Ishikawa (cell line): ENCODE data around the gene MEG3.

ENCODE experiments used
- CEBPB ChIP-seq: IDR thresholded peaks from 2 replicates; pipeline ENCODE4 v1.6.1; 2012
- CREB1 ChIP-seq: IDR thresholded peaks from 2 replicates; pipeline ENCODE4 v1.6.1; 2012; ENCODE audit warnings: low read depth
- EGR1 ChIP-seq: IDR thresholded peaks from 2 replicates; pipeline ENCODE4 v1.6.1; 2012
- EP300 ChIP-seq: IDR thresholded peaks from 2 replicates; pipeline ENCODE4 v1.6.1; 2012; ENCODE audit warnings: borderline replicate concordance
- FOXM1 ChIP-seq: IDR thresholded peaks from 2 replicates; pipeline ENCODE4 v1.6.1; 2012; ENCODE audit warnings: low read depth, borderline replicate concordance
- MAX ChIP-seq: IDR thresholded peaks from 2 replicates; pipeline ENCODE4 v1.6.1; 2012
- NFIC ChIP-seq: IDR thresholded peaks from 2 replicates; pipeline ENCODE4 v1.6.1; 2012
- RAD21 ChIP-seq: IDR thresholded peaks from 2 replicates; pipeline ENCODE4 v1.6.1; 2012; ENCODE audit warnings: low read depth
- TAF1 ChIP-seq: IDR thresholded peaks from 2 replicates; pipeline ENCODE4 v1.6.1; 2012; ENCODE audit warnings: low read depth, mild to moderate bottlenecking
- TCF12 ChIP-seq: IDR thresholded peaks from 2 replicates; pipeline ENCODE4 v1.6.1; 2012; ENCODE audit warnings: low read depth
- TEAD4 ChIP-seq: IDR thresholded peaks from 2 replicates; pipeline ENCODE4 v1.6.1; 2012
- YY1 ChIP-seq: IDR thresholded peaks from 2 replicates; pipeline ENCODE4 v1.6.1; 2012; ENCODE audit warnings: low read depth
- ZBTB7A ChIP-seq: IDR thresholded peaks from 2 replicates; pipeline ENCODE4 v1.6.1; 2012; ENCODE audit warnings: low read depth
- TF ChIP-seq, protein P1 (sequence below): IDR thresholded peaks from 2 replicates; pipeline ENCODE4 v1.6.1; 2012; ENCODE audit warnings: low read depth, mild to moderate bottlenecking
- TF ChIP-seq, protein P2 (sequence below): IDR thresholded peaks from 2 replicates; pipeline ENCODE4 v1.6.1; 2012

The MEG3 gene

DNA sequence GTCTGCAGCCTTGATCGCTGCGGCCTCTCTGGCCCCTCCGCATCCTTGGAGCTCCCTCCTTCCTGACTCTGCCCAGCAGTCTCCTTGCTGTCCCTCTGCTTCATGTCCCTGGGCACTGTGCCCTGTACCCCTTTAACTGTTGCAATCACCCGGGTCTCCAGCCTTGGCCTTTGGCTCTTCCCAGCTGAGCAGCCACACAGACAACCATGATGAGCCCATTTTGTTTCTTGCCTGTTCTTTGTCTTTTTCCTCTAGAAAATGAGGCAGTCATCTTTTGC is 40.6 kb upstream of the MEG3 start:
- TF ChIP-seq NFIC (no peak), TAF1 (no peak), EGR1 (no peak), EP300 (no peak), TEAD4 (no peak), YY1 (no peak)
- TF ChIP-seq, protein P1, sequence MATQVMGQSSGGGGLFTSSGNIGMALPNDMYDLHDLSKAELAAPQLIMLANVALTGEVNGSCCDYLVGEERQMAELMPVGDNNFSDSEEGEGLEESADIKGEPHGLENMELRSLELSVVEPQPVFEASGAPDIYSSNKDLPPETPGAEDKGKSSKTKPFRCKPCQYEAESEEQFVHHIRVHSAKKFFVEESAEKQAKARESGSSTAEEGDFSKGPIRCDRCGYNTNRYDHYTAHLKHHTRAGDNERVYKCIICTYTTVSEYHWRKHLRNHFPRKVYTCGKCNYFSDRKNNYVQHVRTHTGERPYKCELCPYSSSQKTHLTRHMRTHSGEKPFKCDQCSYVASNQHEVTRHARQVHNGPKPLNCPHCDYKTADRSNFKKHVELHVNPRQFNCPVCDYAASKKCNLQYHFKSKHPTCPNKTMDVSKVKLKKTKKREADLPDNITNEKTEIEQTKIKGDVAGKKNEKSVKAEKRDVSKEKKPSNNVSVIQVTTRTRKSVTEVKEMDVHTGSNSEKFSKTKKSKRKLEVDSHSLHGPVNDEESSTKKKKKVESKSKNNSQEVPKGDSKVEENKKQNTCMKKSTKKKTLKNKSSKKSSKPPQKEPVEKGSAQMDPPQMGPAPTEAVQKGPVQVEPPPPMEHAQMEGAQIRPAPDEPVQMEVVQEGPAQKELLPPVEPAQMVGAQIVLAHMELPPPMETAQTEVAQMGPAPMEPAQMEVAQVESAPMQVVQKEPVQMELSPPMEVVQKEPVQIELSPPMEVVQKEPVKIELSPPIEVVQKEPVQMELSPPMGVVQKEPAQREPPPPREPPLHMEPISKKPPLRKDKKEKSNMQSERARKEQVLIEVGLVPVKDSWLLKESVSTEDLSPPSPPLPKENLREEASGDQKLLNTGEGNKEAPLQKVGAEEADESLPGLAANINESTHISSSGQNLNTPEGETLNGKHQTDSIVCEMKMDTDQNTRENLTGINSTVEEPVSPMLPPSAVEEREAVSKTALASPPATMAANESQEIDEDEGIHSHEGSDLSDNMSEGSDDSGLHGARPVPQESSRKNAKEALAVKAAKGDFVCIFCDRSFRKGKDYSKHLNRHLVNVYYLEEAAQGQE = no peak
- TF ChIP-seq, protein P2, sequence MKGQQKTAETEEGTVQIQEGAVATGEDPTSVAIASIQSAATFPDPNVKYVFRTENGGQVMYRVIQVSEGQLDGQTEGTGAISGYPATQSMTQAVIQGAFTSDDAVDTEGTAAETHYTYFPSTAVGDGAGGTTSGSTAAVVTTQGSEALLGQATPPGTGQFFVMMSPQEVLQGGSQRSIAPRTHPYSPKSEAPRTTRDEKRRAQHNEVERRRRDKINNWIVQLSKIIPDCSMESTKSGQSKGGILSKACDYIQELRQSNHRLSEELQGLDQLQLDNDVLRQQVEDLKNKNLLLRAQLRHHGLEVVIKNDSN = no peak

DNA sequence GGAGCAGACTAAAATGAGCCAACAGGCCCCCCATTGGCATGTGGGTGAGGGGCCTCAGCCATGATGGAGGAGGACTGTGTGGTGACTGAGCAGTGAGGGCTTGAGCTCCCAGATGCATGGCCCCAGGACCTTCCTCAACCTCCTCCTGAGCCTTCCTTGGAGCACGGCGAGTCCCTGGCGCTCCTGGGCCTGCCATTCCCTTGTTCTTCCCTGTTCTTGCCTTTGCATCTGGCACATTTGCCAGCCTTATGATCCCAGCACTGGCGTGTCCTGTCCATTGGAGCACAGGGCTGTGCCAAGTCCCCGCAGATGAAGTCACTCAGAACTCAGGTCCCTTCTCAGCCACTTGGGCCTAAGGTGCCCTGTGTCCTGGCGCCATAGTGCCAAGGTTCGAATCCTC is 40.3 kb upstream of the MEG3 start:
- TF ChIP-seq NFIC (no peak), MAX (no peak), TCF12 (no peak), CREB1 (no peak)

GRCh38 chr14:100786131-100786530 is 39.8 kb upstream of the MEG3 start:
- TF ChIP-seq CEBPB (no peak), ZBTB7A (no peak), TCF12 (no peak), EGR1 (no peak), CREB1 (no peak), EP300 (no peak), TAF1 (no peak)

- TF ChIP-seq MAX (no peak), EP300 (no peak), RAD21 (no peak), NFIC (no peak), CEBPB (no peak), EGR1 (no peak), TEAD4 (no peak), ZBTB7A (no peak), YY1 (no peak), TCF12 (no peak), TAF1 (no peak), FOXM1 (no peak), CREB1 (no peak)
- TF ChIP-seq, protein P2 = no peak
- TF ChIP-seq, protein P1 = no peak
Measured at GRCh38 chr14:100786576-100787219, 39.2 kb upstream of the MEG3 start.

DNA sequence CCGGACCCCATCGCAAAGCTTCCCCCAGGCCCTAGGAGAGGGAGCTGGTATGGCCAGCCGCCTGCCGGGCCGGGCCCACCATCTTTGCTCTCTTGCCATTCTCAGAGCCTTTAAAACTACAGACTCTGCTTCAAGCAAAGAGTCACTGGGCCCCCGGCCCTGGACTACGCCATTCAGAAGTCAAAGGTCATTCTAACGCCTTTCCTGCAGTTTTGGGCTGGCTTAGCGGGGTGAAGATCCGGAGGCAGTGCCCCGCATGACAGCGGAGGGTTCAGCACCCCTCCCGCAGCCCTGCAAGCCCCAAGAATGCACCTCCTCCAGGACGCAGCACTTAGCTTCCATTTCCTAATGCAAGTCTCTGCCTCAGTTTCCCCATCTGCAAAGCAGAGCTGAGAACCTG is 38.3 kb upstream of the MEG3 start:
- TF ChIP-seq TEAD4 = no peak
- TF ChIP-seq NFIC = no peak
- TF ChIP-seq, protein P2 = no peak

- TF ChIP-seq CREB1 = no peak
- TF ChIP-seq RAD21 = no peak
- TF ChIP-seq TEAD4 = no peak
- no peak for TF ChIP-seq YY1
- TF ChIP-seq NFIC = no peak
- no peak for TF ChIP-seq ZBTB7A
- TF ChIP-seq TCF12 = no peak
- no peak for TF ChIP-seq CEBPB
- no peak for TF ChIP-seq MAX
- TF ChIP-seq, protein P1 = no peak
- no peak for TF ChIP-seq FOXM1
- no peak for TF ChIP-seq EGR1
Measured at GRCh38 chr14:100788517-100788916, 37.4 kb upstream of the MEG3 start.
